Spleen (tissue), 7 donors: ENCODE data around the gene ASGR2.

Experiments used
- CTCF ChIP-seq, 11 experiments: fragments of 200-600 bp in 7 of 11; fragments of 450-650 bp in 4 of 11; sonication (generic) in 4 of 11; IDR thresholded peaks in 8 of 11; conservative IDR thresholded peaks in 3 of 11; 1 replicate in 7 of 11; 2 replicates in 4 of 11; pipeline versions ENCODE4 v1.4.0 to v1.8.0; 2016 to 2021; ENCODE audit warnings: antibody characterized with exemption in 11 of 11, inconsistent platforms in 4 of 11, mild to moderate bottlenecking in 1 of 11
- POLR2AphosphoS5 ChIP-seq, 3 donors: sonication (generic); formaldehyde crosslinking; IDR thresholded peaks; one replicate each; pipeline ENCODE4 v1.5.1; 2017; ENCODE audit warnings: antibody characterized with exemption in 3 of 3
- donor health status: DM: no; HTN: no; CAD: no; lungs with moderate emphysema.
- donor health status: DM: no; HTN: no; CAD: no.
- donor health status: DM: no; HTN: no; CAD: no.

- no peak for TF ChIP-seq CTCF (IDR thresholded peaks at IDR 0.05 in 8 of 11, conservative IDR thresholded peaks at IDR 0.05 in 3 of 11)
- TF ChIP-seq POLR2AphosphoS5 (IDR thresholded peaks at IDR 0.05), result no peak
Observed at GRCh38 chr17:7068268-7068667, 46.4 kb downstream of the ASGR2 start.
